ENCODE measurements around the gene TAAR5.
"Not testable (repeated sequence)": the region's sequence is repeated elsewhere in the genome, so short reads cannot be mapped to it uniquely, and the experiment has no call there.

DNA sequence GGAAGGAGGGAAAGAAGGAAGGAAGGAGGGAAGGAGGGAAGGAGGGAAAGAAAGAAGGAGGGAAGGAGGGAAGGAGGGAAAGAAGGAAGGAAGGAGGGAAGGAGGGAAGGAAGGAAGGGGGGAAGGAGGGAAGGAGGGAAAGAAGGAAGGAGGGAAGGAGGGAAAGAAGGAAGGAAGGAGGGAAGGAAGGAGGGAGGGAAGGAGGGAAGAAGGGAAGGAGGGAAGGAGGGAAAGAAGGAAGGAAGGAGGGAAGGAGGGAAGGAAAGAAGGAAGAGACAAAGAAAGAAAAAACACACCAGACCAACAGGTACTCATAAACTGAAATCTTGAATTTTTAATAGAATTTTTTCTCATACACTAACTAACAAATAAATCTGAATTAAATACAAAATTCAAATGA is 11.4 kb upstream of the TAAR5 start:
- TF ChIP-seq, protein P1, sequence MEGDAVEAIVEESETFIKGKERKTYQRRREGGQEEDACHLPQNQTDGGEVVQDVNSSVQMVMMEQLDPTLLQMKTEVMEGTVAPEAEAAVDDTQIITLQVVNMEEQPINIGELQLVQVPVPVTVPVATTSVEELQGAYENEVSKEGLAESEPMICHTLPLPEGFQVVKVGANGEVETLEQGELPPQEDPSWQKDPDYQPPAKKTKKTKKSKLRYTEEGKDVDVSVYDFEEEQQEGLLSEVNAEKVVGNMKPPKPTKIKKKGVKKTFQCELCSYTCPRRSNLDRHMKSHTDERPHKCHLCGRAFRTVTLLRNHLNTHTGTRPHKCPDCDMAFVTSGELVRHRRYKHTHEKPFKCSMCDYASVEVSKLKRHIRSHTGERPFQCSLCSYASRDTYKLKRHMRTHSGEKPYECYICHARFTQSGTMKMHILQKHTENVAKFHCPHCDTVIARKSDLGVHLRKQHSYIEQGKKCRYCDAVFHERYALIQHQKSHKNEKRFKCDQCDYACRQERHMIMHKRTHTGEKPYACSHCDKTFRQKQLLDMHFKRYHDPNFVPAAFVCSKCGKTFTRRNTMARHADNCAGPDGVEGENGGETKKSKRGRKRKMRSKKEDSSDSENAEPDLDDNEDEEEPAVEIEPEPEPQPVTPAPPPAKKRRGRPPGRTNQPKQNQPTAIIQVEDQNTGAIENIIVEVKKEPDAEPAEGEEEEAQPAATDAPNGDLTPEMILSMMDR (IDR thresholded peaks at IDR 0.05): not testable (repeated sequence)
- TF ChIP-seq POLR2AphosphoS5 (IDR thresholded peaks at IDR 0.05; ENCODE audit: insufficient read depth in 1 of 2, low read depth in 1 of 2); POLR2A (IDR thresholded peaks at IDR 0.05): not testable (repeated sequence)
